ENCODE measurements around the gene TP53BP1. TPM values are rescaled to one million over a fixed set of nuclear protein-coding genes. Genes with fewer than 3 reads are reported as not detected.

Gene TP53BP1
- total and polyA plus RNA-seq, 2 of the 13 experiments (the other 11 are each of a cell fraction or from before 2014, with no cell fraction given) = 17.1 to 17.4 TPM

GRCh38 chr15:43525131-43525530, 32.2 kb upstream of the TP53BP1 start:
- Histone ChIP-seq H3K36me3 (replicated peaks in 1 of 2; ENCODE audit: control insufficient read depth in 1 of 2, insufficient read depth in 2 of 2, low read length in 2 of 2) (no peaks in the 10 kb centered on the region), H3K9ac (ENCODE audit: insufficient read depth, low read depth, low read length) (no peak overlapping the region), H3K4me3 (replicated peaks in 1 of 3; ENCODE audit: insufficient read depth in 1 of 3, low read depth in 2 of 3, low read length in 3 of 3) (no peak overlapping the region), H3K27ac (ENCODE audit: extremely low read length, insufficient read depth, low read length) (no peak overlapping the region), H3K9me3 (ENCODE audit: low read length) (no peaks in the 10 kb centered on the region), H3K79me2 (ENCODE audit: insufficient read depth, low read length) (no peaks in the 10 kb centered on the region), H4K20me1 (ENCODE audit: insufficient read depth, low read length) (no peaks in the 10 kb centered on the region), H3K27me3 (ENCODE audit: control insufficient read depth in 1 of 2, insufficient read depth in 2 of 2, low read length in 2 of 2) (peaks cover 4 to 54% of the 10 kb centered on the region in 2 experiments; a peak in 4 of 5 replicates), H3K4me2 (ENCODE audit: low read depth, low read length) (no peak overlapping the region), H3K4me1 (ENCODE audit: insufficient read depth, low read length) (no peaks in the 10 kb centered on the region), H2AFZ (ENCODE audit: low read length) (no peak overlapping the region)
- ATAC-seq = no peak
- no peak for DNase-seq (ENCODE audit: low spot score)
- FAIRE-seq = no peak
- no peak for TF ChIP-seq ZNF430 (CRISPR knock-in tag; IDR thresholded peaks at IDR 0.05)
- TF ChIP-seq HMG20A (CRISPR knock-in tag; IDR thresholded peaks at IDR 0.05; ENCODE audit: borderline replicate concordance) = no peak
- no peak for TF ChIP-seq MED8 (CRISPR knock-in tag; IDR thresholded peaks at IDR 0.05; ENCODE audit: insufficient replicate concordance)
- TF ChIP-seq ZNF792 (CRISPR knock-in tag; IDR thresholded peaks at IDR 0.05) = no peak
- TF ChIP-seq CENPT (CRISPR knock-in tag; IDR thresholded peaks at IDR 0.05; ENCODE audit: low read depth) = no peak
- TF ChIP-seq ZNF777 (CRISPR knock-in tag; IDR thresholded peaks at IDR 0.05) = no peak
- TF ChIP-seq GZF1 (CRISPR knock-in tag; IDR thresholded peaks at IDR 0.05) = no peak
- TF ChIP-seq IRX3 (CRISPR knock-in tag; IDR thresholded peaks at IDR 0.05; ENCODE audit: borderline replicate concordance, low read depth) = no peak
- no peak for TF ChIP-seq ZBTB44 (CRISPR knock-in tag; IDR thresholded peaks at IDR 0.05)
- no peak for TF ChIP-seq ZNF432 (CRISPR knock-in tag; IDR thresholded peaks at IDR 0.05; ENCODE audit: borderline replicate concordance)
- no peak for TF ChIP-seq ZNF446 (CRISPR knock-in tag; IDR thresholded peaks at IDR 0.05)
- no peak for TF ChIP-seq ZNF136 (CRISPR knock-in tag; IDR thresholded peaks at IDR 0.05; ENCODE audit: low read depth)
- no peak for TF ChIP-seq RFX5 (IDR thresholded peaks at IDR 0.05; ENCODE audit: low read depth, low read length)
- no peak for TF ChIP-seq FUBP1 (CRISPR knock-in tag; IDR thresholded peaks at IDR 0.05; ENCODE audit: borderline replicate concordance)
- TF ChIP-seq SKIL (CRISPR knock-in tag; IDR thresholded peaks at IDR 0.05; ENCODE audit: borderline replicate concordance) = no peak
- BruUV-seq (replicated peaks) = no TSS peak
- POLR2A ChIA-PET = no interaction called here
- intact Hi-C loops (cut with micrococcal nuclease; ENCODE audit: unreplicated experiment) (no loop called here), in situ Hi-C loops (cut with HindIII; ENCODE audit: extremely low pct_ligation_motif_present, low pct_unique_long_range_greater_than_20kb) (no loop called here)
- 17% methylated on average over 3 of the region's 4 CpGs for WGBS (ENCODE audit: low lambda C conversion rate)
- CTCF ChIA-PET (ENCODE audit: low intra/inter-chr PET ratio, low total read pairs) = no interaction called here

Measured in HepG2 (cell line).